Right renal cortex interstitium (tissue), 3 donors: Measurements from ENCODE around the gene VAV2. TPM values are rescaled to one million over a fixed set of nuclear protein-coding genes. Genes with fewer than 3 reads are reported as not detected.

Experiments used
- polyA plus RNA-seq, 3 donors: library from polyadenylated mRNA; unstranded; fragments of 120-200 nt; gene quantifications; one replicate each; pipeline ENCODE4 v1.2.1, GENCODE V29; 2013; ENCODE audit not compliant: insufficient read length in 3 of 3

Gene VAV2
- polyA plus RNA-seq, 3 donors: 34.2 to 34.8 (median 34.8) TPM

Other genes starting within 250 kb of the VAV2 start
- 10 to 100 TPM; 22.4 to 22.8 (median 22.6) TPM for gene BRD3OS, start 33.2 kb upstream of the VAV2 start, polyA plus RNA-seq
- 10 to 100 TPM; 39.7 to 42.3 (median 41.4) TPM for gene BRD3, start 75.7 kb upstream of the VAV2 start, polyA plus RNA-seq
- gene WDR5, start 143.8 kb upstream of the VAV2 start, polyA plus RNA-seq: 10 to 100 TPM; 35.4 to 38.4 (median 36.7) TPM
- 1 to 10 TPM in 1 of 3 donors, not detected in 2; 1.4 TPM for gene RNU6ATAC, start 172.2 kb upstream of the VAV2 start, polyA plus RNA-seq